SU-DHL-6 (cell line): ENCODE results near the gene PER3.

Experiments used
- H2AFZ ChIP-seq: fragments of 200-600 bp; sonication (generic); 2 replicates; pipeline ENCODE4 v1.6.1; 2014; ENCODE audit warnings: low read depth, mild to moderate bottlenecking, moderate library complexity, mixed read lengths, antibody characterized with exemption, low read length; ENCODE audit not compliant: severe bottlenecking
- H3F3A ChIP-seq: fragments of 200-600 bp; shearing (Covaris generic); 2 replicates; pipeline ENCODE4 v1.6.0; 2016; ENCODE audit warnings: antibody characterized with exemption, mild to moderate bottlenecking; ENCODE audit not compliant: insufficient read depth
- H3K27ac ChIP-seq: fragments of 200-600 bp; sonication (generic); 2 replicates; pipeline ENCODE4 v1.5.1; 2016; ENCODE audit warnings: low read depth, mild to moderate bottlenecking, low read length, moderate library complexity, mixed read lengths
- H3K27me3 ChIP-seq: fragments of 200-600 bp; sonication (generic), shearing (Covaris generic); 2 replicates; pipeline ENCODE4 v1.6.0; 2014; ENCODE audit warnings: mild to moderate bottlenecking, low read length
- H3K36me3 ChIP-seq: fragments of 200-600 bp; sonication (generic); 2 replicates; pipeline ENCODE4 v1.6.1; 2014; ENCODE audit warnings: mild to moderate bottlenecking, low read length, mixed read lengths
- H3K4me2 ChIP-seq: fragments of 300-600, 200-600 bp; shearing (Covaris generic), sonication (generic); 2 replicates; pipeline ENCODE4 v1.6.0; 2014; ENCODE audit warnings: low read length, low read depth, mild to moderate bottlenecking; ENCODE audit not compliant: poor library complexity, severe bottlenecking
- H3K4me3 ChIP-seq: fragments of 200-600 bp; sonication (generic); 2 replicates; pipeline ENCODE4 v1.5.1; 2014; ENCODE audit warnings: antibody characterized with exemption, low read length, mild to moderate bottlenecking, mixed read lengths; ENCODE audit not compliant: insufficient read depth, poor library complexity, severe bottlenecking
- H3K79me2 ChIP-seq: fragments of 200-600 bp; sonication (generic); 2 replicates; pipeline ENCODE4 v1.6.1; 2014; ENCODE audit warnings: mild to moderate bottlenecking, low read length, moderate library complexity; ENCODE audit not compliant: insufficient read depth
- H3K9ac ChIP-seq: fragments of 200-600 bp; sonication (generic); 2 replicates; pipeline ENCODE4 v1.7.0; 2014; ENCODE audit warnings: mild to moderate bottlenecking, low read length
- H3K9me2 ChIP-seq: fragments of 200-600 bp; sonication (generic); replicated peaks from 2 replicates; pipeline ENCODE4 v1.6.1; 2014; ENCODE audit warnings: low read length; ENCODE audit not compliant: insufficient read depth
- H3K9me3 ChIP-seq: fragments of 200-600 bp; sonication (generic); 2 replicates; pipeline ENCODE4 v1.6.1; 2014; ENCODE audit warnings: low read length, mixed read lengths; ENCODE audit not compliant: insufficient read depth
- H4K20me1 ChIP-seq: fragments of 200-600 bp; sonication (generic); 2 replicates; pipeline ENCODE4 v1.6.1; 2014; ENCODE audit warnings: low read depth, mild to moderate bottlenecking, antibody characterized with exemption, low read length, moderate library complexity, mixed read lengths
- CTCF ChIP-seq: fragments of 200-600 bp; sonication (generic); IDR thresholded peaks from one replicate; pipeline ENCODE4 v1.5.1; 2017; ENCODE audit warnings: antibody characterized with exemption, mild to moderate bottlenecking, low read length, moderate library complexity; ENCODE audit not compliant: insufficient read depth, poor library complexity, severe bottlenecking
- EZH2phosphoT487 ChIP-seq: fragments of 200-600 bp; sonication (generic), shearing (Covaris generic); conservative IDR thresholded peaks from 2 replicates; pipeline ENCODE4 v1.6.1; 2018; ENCODE audit warnings: mild to moderate bottlenecking, antibody characterized with exemption, low read length, moderate library complexity, mixed read lengths

Gene PER3

DNA sequence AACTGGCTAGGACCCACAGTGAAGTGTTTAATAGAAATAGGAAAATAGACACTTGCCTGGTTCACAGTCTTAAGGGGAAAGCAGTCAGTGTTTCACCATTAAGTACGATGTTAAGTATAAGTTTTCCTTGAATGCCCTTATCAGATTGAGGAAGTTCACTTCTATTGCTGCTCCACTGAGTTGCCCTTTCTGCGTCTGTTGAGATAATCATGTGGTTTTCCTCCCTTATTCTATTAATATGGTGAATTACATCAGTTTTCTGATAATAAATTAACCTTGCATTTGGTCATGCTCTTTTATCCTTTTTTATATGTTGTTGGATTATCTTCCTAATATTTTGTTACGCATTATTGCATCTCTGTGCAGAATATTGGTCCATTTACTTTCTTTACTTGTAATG lies 47.4 kb downstream of the PER3 start:
- Histone ChIP-seq H3K36me3 (0 out of 2 replicates have a peak, but pooled peaks cover 3% of the 10 kb centered on the region), H3K9me3 (no peaks in the 10 kb centered on the region), H3K9me2 (no peaks in the 10 kb centered on the region), H3K79me2 (no peaks in the 10 kb centered on the region), H4K20me1 (no peaks in the 10 kb centered on the region), H3K27me3 (no peaks in the 10 kb centered on the region), H3K4me2 (no peak overlapping the region), H3K9ac (no peak overlapping the region), H3K4me3 (no peak overlapping the region), H2AFZ (no peak overlapping the region), H3K27ac (no peak overlapping the region), H3F3A (no peaks in the 10 kb centered on the region)
- no peak for TF ChIP-seq EZH2phosphoT487
- no peak for TF ChIP-seq CTCF

GRCh38 chr1:7833035-7833434 lies 48.9 kb downstream of the PER3 start:
- Histone ChIP-seq H3K79me2 (no peaks in the 10 kb centered on the region), H3K4me3 (no peak overlapping the region), H3K36me3 (peaks cover under 1% of the 10 kb centered on the region; the same call in 1 of the 2 replicates), H4K20me1 (no peaks in the 10 kb centered on the region), H3K27me3 (no peaks in the 10 kb centered on the region), H3K27ac (no peak overlapping the region), H3K9ac (no peak overlapping the region), H2AFZ (no peak overlapping the region), H3K4me2 (no peak overlapping the region), H3K9me2 (no peaks in the 10 kb centered on the region), H3K9me3 (no peaks in the 10 kb centered on the region), H3F3A (no peaks in the 10 kb centered on the region)
- TF ChIP-seq EZH2phosphoT487 (no peak), CTCF (no peak)

- Histone ChIP-seq H3K36me3 (peaks cover 13% of the 10 kb centered on the region; the same call in 1 of the 2 replicates), H2AFZ (no peak overlapping the region), H4K20me1 (no peaks in the 10 kb centered on the region), H3K27ac (no peak overlapping the region), H3K79me2 (no peaks in the 10 kb centered on the region), H3F3A (no peaks in the 10 kb centered on the region), H3K9ac (no peak overlapping the region), H3K27me3 (no peaks in the 10 kb centered on the region), H3K4me2 (no peak overlapping the region), H3K9me2 (no peaks in the 10 kb centered on the region), H3K9me3 (peaks cover 6% of the 10 kb centered on the region; the same call in 1 of the 2 replicates), H3K4me3 (no peak overlapping the region)
- no peak for TF ChIP-seq EZH2phosphoT487
- no peak for TF ChIP-seq CTCF
Observed at GRCh38 chr1:7838714-7839113, 54.6 kb downstream of the PER3 start.
